Measurements from ENCODE around the gene GPRC5B.

The GPRC5B gene

DNA sequence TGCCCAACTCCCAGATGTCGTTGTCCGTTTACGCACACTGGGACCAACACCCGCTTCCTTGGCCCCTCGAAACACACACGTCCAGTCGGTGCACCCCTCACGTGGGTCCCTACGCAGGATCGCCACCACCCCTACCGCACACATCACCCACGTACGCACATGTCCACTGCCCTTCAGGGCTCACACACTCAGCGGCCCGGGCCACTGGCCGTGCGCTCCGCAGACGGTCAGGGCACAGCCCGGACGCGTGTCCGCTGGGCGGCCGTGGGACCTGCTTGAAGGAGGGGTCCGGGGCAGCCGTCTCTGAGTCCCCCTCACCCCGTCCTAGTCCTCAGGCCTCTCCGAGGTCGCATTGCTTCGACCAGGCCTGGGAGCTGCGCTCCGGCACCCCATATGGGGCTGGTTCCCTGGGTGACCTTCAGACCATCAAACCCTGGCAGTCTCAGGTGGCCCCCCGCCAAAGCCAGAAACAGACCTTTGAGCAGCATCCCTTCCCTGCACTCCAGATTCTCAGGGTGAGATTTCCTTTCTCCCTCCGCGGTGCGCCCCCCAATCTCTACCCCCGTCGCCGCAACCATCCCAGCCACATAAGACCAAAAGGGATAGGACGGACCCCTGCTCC lies 914 bp upstream of the GPRC5B start:
- no peak overlapping the region for H3K27ac ChIP-seq (ENCODE audit: poor library complexity, severe bottlenecking)

DNA sequence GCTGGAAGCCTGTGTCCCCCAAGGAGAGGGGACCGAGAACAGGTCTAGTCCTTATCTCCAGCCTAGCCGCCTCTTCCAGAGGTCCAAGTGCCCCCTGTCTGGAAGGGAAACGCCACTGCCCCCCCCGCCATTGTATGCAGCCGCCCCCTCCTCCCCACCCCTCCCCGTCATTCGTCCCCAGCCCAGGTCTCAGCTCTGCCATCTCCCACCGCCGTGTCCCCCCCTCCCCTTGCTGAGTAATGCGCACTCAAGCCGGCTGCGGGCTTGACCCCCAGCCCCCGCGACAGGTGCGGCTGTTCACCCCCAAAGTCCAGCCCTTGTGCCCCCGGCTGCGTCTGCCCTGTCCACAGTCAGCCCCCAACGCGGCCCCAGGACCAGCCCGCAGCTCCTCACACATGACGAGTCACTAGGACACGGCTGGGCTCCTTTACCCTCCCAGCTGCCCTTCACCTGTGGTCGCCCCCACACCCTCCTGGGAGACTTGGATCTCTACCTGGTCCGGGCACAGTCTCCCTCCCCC lies 622 bp downstream of the GPRC5B start:
- Histone ChIP-seq H3K27me3 (ENCODE audit: insufficient read depth, poor library complexity, severe bottlenecking) (peaks cover 27% of the 10 kb centered on the region), H3K36me3 (ENCODE audit: low read depth) (no peaks in the 10 kb centered on the region), H3K4me3 (ENCODE audit: severe bottlenecking) (peak overlapping the region; percentile 40), H3K27ac (ENCODE audit: poor library complexity, severe bottlenecking) (no peak overlapping the region), H3K4me1 (ENCODE audit: insufficient read depth, poor library complexity, severe bottlenecking) (no peaks in the 10 kb centered on the region), H3K9me3 (ENCODE audit: severe bottlenecking) (no peaks in the 10 kb centered on the region)
- ATAC-seq (ENCODE audit: low read depth) (no peak), DNase-seq (ENCODE audit: low spot score) (no peak)
- TF ChIP-seq, protein P1, sequence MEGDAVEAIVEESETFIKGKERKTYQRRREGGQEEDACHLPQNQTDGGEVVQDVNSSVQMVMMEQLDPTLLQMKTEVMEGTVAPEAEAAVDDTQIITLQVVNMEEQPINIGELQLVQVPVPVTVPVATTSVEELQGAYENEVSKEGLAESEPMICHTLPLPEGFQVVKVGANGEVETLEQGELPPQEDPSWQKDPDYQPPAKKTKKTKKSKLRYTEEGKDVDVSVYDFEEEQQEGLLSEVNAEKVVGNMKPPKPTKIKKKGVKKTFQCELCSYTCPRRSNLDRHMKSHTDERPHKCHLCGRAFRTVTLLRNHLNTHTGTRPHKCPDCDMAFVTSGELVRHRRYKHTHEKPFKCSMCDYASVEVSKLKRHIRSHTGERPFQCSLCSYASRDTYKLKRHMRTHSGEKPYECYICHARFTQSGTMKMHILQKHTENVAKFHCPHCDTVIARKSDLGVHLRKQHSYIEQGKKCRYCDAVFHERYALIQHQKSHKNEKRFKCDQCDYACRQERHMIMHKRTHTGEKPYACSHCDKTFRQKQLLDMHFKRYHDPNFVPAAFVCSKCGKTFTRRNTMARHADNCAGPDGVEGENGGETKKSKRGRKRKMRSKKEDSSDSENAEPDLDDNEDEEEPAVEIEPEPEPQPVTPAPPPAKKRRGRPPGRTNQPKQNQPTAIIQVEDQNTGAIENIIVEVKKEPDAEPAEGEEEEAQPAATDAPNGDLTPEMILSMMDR (IDR thresholded peaks at IDR 0.05; ENCODE audit: poor library complexity, severe bottlenecking): no peak

More for the DNA sequence above, 914 bp upstream of the GPRC5B start:
- no peaks in the 10 kb centered on the region for H3K4me1 ChIP-seq (ENCODE audit: insufficient read depth, poor library complexity, severe bottlenecking)
- H3K9me3 ChIP-seq (ENCODE audit: severe bottlenecking): no peaks in the 10 kb centered on the region
- ATAC-seq (ENCODE audit: low read depth): peak; percentile 4; the same call in 1 of the 3 replicates
- H3K36me3 ChIP-seq (ENCODE audit: low read depth): no peaks in the 10 kb centered on the region
- no peak for DNase-seq (ENCODE audit: low spot score)
- H3K4me3 ChIP-seq (ENCODE audit: severe bottlenecking): no peak overlapping the region
- TF ChIP-seq, protein P1 (IDR thresholded peaks at IDR 0.05; ENCODE audit: poor library complexity, severe bottlenecking): no peak
- peaks cover 27% of the 10 kb centered on the region for H3K27me3 ChIP-seq (ENCODE audit: insufficient read depth, poor library complexity, severe bottlenecking)

DNA sequence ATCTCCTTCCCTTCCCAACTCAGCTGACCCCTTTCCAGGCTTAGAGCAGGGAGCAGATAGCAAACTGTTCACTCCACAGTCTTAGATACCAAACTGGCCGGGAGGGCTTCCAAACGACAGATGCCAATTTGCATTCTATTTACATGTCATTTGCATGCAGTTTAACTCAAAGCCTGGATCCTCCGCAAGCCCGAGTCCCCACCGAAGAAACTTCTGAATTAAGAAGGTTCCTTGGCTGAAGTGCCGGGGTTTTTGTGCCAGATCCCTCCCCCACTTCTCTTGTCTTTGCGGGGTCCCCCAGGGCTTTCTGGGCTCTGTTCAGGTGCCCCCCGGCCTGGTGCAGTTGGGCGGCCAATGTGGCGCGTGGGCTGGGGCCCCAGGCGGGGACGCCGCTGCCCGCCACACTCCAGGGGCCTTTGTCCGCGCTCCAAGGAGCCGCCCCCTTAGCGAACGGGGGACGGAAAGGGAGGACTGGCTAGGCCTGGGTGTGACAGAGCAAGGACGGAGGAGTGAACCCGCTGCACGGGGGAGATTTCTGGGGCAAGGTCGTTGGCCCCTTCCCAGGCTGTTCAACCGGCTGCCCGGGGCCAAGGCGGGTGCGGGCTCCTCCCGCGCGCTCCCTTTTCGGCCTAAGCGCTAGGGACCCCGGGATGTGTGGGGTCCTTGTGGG lies 1.2 kb downstream of the GPRC5B start:
- Histone ChIP-seq H3K27ac (ENCODE audit: poor library complexity, severe bottlenecking) (no peak overlapping the region), H3K4me1 (ENCODE audit: insufficient read depth, poor library complexity, severe bottlenecking) (no peaks in the 10 kb centered on the region), H3K9me3 (ENCODE audit: severe bottlenecking) (no peaks in the 10 kb centered on the region), H3K36me3 (ENCODE audit: low read depth) (no peaks in the 10 kb centered on the region), H3K27me3 (ENCODE audit: insufficient read depth, poor library complexity, severe bottlenecking) (peaks cover 27% of the 10 kb centered on the region), H3K4me3 (ENCODE audit: severe bottlenecking) (no peak overlapping the region)
- ATAC-seq (ENCODE audit: low read depth): no peak
- TF ChIP-seq, protein P1 (IDR thresholded peaks at IDR 0.05; ENCODE audit: poor library complexity, severe bottlenecking): no peak
- DNase-seq (ENCODE audit: low spot score): no peak

DNA sequence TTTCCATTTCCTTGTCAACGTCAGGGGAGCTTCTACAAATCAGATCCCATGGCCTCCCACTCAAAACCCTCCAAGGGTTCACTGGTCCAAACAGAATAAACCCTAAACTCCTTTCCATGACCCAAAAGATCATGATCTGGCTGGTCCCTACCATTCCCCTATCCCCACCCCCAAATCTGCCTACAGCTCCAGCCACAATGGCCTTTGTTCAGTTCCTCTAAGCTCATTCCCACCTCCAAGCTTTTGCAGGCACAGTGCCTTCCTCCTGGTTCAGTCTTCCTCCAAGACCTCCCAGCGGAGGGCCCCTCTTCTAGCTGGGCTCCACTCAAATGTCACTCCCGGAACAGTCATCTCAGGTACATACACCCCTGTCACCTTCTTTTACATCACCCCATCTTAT lies 2.0 kb downstream of the GPRC5B start:
- Histone ChIP-seq H3K27ac (ENCODE audit: poor library complexity, severe bottlenecking) (no peak overlapping the region), H3K4me1 (ENCODE audit: insufficient read depth, poor library complexity, severe bottlenecking) (no peaks in the 10 kb centered on the region), H3K36me3 (ENCODE audit: low read depth) (no peaks in the 10 kb centered on the region), H3K4me3 (ENCODE audit: severe bottlenecking) (no peak overlapping the region), H3K27me3 (ENCODE audit: insufficient read depth, poor library complexity, severe bottlenecking) (peaks cover 27% of the 10 kb centered on the region), H3K9me3 (ENCODE audit: severe bottlenecking) (no peaks in the 10 kb centered on the region)
- ATAC-seq (ENCODE audit: low read depth) (no peak), DNase-seq (ENCODE audit: low spot score) (no peak)
- TF ChIP-seq, protein P1 (IDR thresholded peaks at IDR 0.05; ENCODE audit: poor library complexity, severe bottlenecking): no peak

DNA sequence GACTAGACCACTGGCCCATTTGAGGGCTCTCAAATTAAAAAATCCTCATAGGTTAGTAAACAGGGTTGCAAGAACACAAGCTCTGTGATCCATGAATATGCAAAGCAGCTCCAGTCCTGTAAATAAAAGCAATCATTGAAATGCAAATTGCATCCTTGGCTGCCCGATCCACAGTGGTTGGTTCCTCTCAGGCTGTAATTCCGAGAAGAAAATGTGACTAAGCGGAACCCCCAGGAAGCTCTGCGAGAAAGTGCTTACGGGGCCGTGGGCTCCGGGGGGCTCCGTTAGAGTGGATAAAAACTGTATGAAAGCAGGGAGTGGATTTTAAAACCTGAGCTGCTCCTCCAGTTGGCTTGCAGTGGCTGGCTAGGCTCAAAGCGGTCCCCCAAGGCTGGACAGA lies 2.5 kb downstream of the GPRC5B start:
- Histone ChIP-seq H3K9me3 (ENCODE audit: severe bottlenecking) (no peaks in the 10 kb centered on the region), H3K36me3 (ENCODE audit: low read depth) (no peaks in the 10 kb centered on the region), H3K27me3 (ENCODE audit: insufficient read depth, poor library complexity, severe bottlenecking) (peaks cover 27% of the 10 kb centered on the region), H3K4me1 (ENCODE audit: insufficient read depth, poor library complexity, severe bottlenecking) (no peaks in the 10 kb centered on the region), H3K27ac (ENCODE audit: poor library complexity, severe bottlenecking) (no peak overlapping the region), H3K4me3 (ENCODE audit: severe bottlenecking) (no peak overlapping the region)
- TF ChIP-seq, protein P1 (IDR thresholded peaks at IDR 0.05; ENCODE audit: poor library complexity, severe bottlenecking): no peak
- ATAC-seq (ENCODE audit: low read depth): no peak
- no peak for DNase-seq (ENCODE audit: low spot score)
